HCT116 (cell line): ENCODE results near the gene CYBA. TPM values are rescaled to one million over a fixed set of nuclear protein-coding genes. Genes with fewer than 3 reads are reported as not detected.

Source experiments
- ATAC-seq: fragments of 200-7000 bp; cut with Tn5 transposase; 2 replicates; pipeline ENCODE4 v1.9.1; 2020; ENCODE audit warnings: mild to moderate bottlenecking, moderate library complexity
- BruUV-seq: library from RNA; stranded (reverse); fragments of 400-500 nt; replicated peaks from 2 replicates; lab custom pipeline; 2021; lab: Mats Ljungman, UMichigan
- CTCF ChIA-PET: fragments of 300-600 bp; sonication (Branson Sonifier 250); formaldehyde crosslinking; loops from one replicate; lab custom pipeline; 2021; ENCODE audit warnings: antibody characterized with exemption; lab: Charles Lee
- POLR2A ChIA-PET: fragments of 300-600, 350-600 bp; sonication (Branson Sonifier 250); formaldehyde crosslinking; loops from one replicate; lab custom pipeline; 2021; ENCODE audit warnings: antibody characterized with exemption; lab: Charles Lee
- RAD21 ChIA-PET, 2 experiments: fragments of 300-600 bp; sonication (Branson Sonifier 250); formaldehyde crosslinking; loops; one replicate each; lab custom pipeline; 2023; ENCODE audit warnings: low total read pairs in 2 of 2; ENCODE audit not compliant: uncharacterized antibody in 2 of 2, unreplicated experiment in 2 of 2, low non-redundant PET in 1 of 2; lab: Charles Lee
- DNase-seq: peaks from one replicate; pipeline ENCODE4 v3.0.0-alpha.2; 2010; ENCODE audit warnings: low read depth, low spot score
- H2AFZ ChIP-seq: fragments of 200-600 bp; shearing (Covaris generic), sonication (generic); 2 replicates; pipeline ENCODE4 v1.6.1; 2017; ENCODE audit warnings: low read depth, mixed run types, mixed read lengths, antibody characterized with exemption, low read length; ENCODE audit not compliant: poor library complexity, severe bottlenecking
- H3K27ac ChIP-seq: 2 replicates; pipeline ENCODE4 v1.5.1; 2012; ENCODE audit warnings: low read depth, low read length
- H3K27me3 ChIP-seq: fragments of 200-600 bp; sonication (generic); 2 replicates; pipeline ENCODE4 v1.6.1; 2016; ENCODE audit warnings: mixed run types, low read length, mixed read lengths; ENCODE audit not compliant: insufficient read depth
- H3K36me3 ChIP-seq, 2 experiments: fragments of 200-500 bp in 1 of 2; fragments of 200-600 bp in 1 of 2; sonication (Bioruptor generic) in 1 of 2; sonication (generic) in 1 of 2; 2 replicates each; pipeline versions ENCODE4 v1.5.1 to v1.6.1; 2014 to 2016; ENCODE audit warnings: low read length in 2 of 2, inconsistent platforms in 1 of 2, mixed read lengths in 1 of 2, mixed run types in 1 of 2; ENCODE audit not compliant: insufficient read depth in 2 of 2, control insufficient read depth in 1 of 2
- H3K4me1 ChIP-seq, 2 experiments: fragments of 200-600 bp in 1 of 2; sonication (generic) in 1 of 2; 2 replicates each; pipeline versions ENCODE4 v1.5.1 to v1.6.1; 2012 to 2017; ENCODE audit warnings: low read length in 2 of 2, inconsistent platforms in 1 of 2, mild to moderate bottlenecking in 1 of 2, mixed read lengths in 1 of 2, mixed run types in 1 of 2, moderate library complexity in 1 of 2; ENCODE audit not compliant: insufficient read depth in 2 of 2, control insufficient read depth in 1 of 2
- H3K4me2 ChIP-seq: fragments of 200-600 bp; sonication (generic); 2 replicates; pipeline ENCODE4 v1.6.1; 2017; ENCODE audit warnings: mixed run types, low read length, mixed read lengths
- H3K4me3 ChIP-seq, 2 experiments: fragments of 200-600 bp in 1 of 2; sonication (generic) in 1 of 2; replicated peaks in 1 of 2; 2 replicates each; pipeline ENCODE4 v1.5.1; 2011 to 2016; ENCODE audit warnings: low read length in 2 of 2, control low read depth in 1 of 2, low read depth in 1 of 2, mild to moderate bottlenecking in 1 of 2, mixed read lengths in 1 of 2, mixed run types in 1 of 2
- H3K79me2 ChIP-seq: fragments of 200-600 bp; sonication (generic); 2 replicates; pipeline ENCODE4 v1.6.1; 2017; ENCODE audit warnings: mild to moderate bottlenecking, mixed run types, low read length, moderate library complexity, mixed read lengths; ENCODE audit not compliant: insufficient read depth
- H3K9ac ChIP-seq: fragments of 200-600 bp; sonication (generic); 2 replicates; pipeline ENCODE4 v1.6.1; 2016; ENCODE audit warnings: low read length, mixed read lengths
- H3K9me2 ChIP-seq: fragments of 200-600 bp; sonication (generic), shearing (Covaris generic); 2 replicates; pipeline ENCODE4 v1.6.1; 2017; ENCODE audit warnings: mixed run types, mild to moderate bottlenecking, moderate library complexity; ENCODE audit not compliant: insufficient read depth
- H3K9me3 ChIP-seq, 2 experiments: fragments of 200-500 bp in 1 of 2; fragments of 200-600 bp in 1 of 2; sonication (Bioruptor generic) in 1 of 2; sonication (generic) in 1 of 2; 2 replicates each; pipeline ENCODE4 v1.6.1; 2014 to 2017; ENCODE audit warnings: low read length in 2 of 2, mixed read lengths in 2 of 2, inconsistent platforms in 1 of 2, low read depth in 1 of 2, mild to moderate bottlenecking in 1 of 2, mixed run types in 1 of 2, moderate library complexity in 1 of 2; ENCODE audit not compliant: control insufficient read depth in 1 of 2, insufficient read depth in 1 of 2
- H4K20me1 ChIP-seq: fragments of 200-600 bp; sonication (generic), shearing (Covaris generic); 2 replicates; pipeline ENCODE4 v1.6.1; 2017; ENCODE audit warnings: mixed run types, mild to moderate bottlenecking, moderate library complexity; ENCODE audit not compliant: insufficient read depth
- ELF1 ChIP-seq: IDR thresholded peaks from 2 replicates; pipeline ENCODE4 v1.6.1; 2012; ENCODE audit warnings: low read depth, borderline replicate concordance
- EZH2 ChIP-seq: fragments of 200-600 bp; sonication (generic); IDR thresholded peaks from 2 replicates; pipeline ENCODE4 v1.6.1; 2017; ENCODE audit warnings: antibody characterized with exemption, mixed run types
- EZH2phosphoT487 ChIP-seq: fragments of 200-600 bp; IDR thresholded peaks from 2 replicates; pipeline ENCODE4 v1.6.1; 2018; ENCODE audit warnings: antibody characterized with exemption, borderline replicate concordance
- FOSL1 ChIP-seq: IDR thresholded peaks from 2 replicates; pipeline ENCODE4 v1.6.1; 2012; ENCODE audit warnings: low read depth
- POLR2AphosphoS5 ChIP-seq: IDR thresholded peaks from 2 replicates; pipeline ENCODE4 v1.6.1; 2011; ENCODE audit warnings: mild to moderate bottlenecking, low read depth, low read length, moderate library complexity
- RAD21 ChIP-seq: IDR thresholded peaks from 2 replicates; pipeline ENCODE4 v1.6.1; 2012; ENCODE audit warnings: low read depth, mild to moderate bottlenecking
- SRF ChIP-seq: IDR thresholded peaks from 2 replicates; pipeline ENCODE4 v1.6.1; 2012; ENCODE audit warnings: low read depth
- TCF7L2 ChIP-seq: IDR thresholded peaks from 2 replicates; pipeline ENCODE4 v1.7.0; 2011; ENCODE audit warnings: borderline replicate concordance, inconsistent platforms; ENCODE audit not compliant: insufficient read depth, insufficient read length; ENCODE audit errors: extremely low read depth
- ZFX ChIP-seq: fragments of 450-650 bp; IDR thresholded peaks from 2 replicates; pipeline ENCODE4 v1.6.1; 2017
- ZNF274 ChIP-seq: fragments of 200-500 bp; sonication (Bioruptor generic); IDR thresholded peaks from 2 replicates; pipeline ENCODE4 v1.6.1; 2014; ENCODE audit warnings: mild to moderate bottlenecking, low read depth, low read length, inconsistent platforms
- intact Hi-C: fragments of 100-400 bp; cut with micrococcal nuclease; formaldehyde crosslinking; loops from 2 replicates; pipeline ENCODE4 v1.10.0; 2022
- total RNA-seq: library from RNA; stranded (reverse); gene quantifications from one replicate; pipeline ENCODE4 v1.2.1, GENCODE V29; 2021; ENCODE audit not compliant: unreplicated experiment
- TF ChIP-seq, protein P1 (sequence below), 3 experiments: fragments of 200-600 bp in 1 of 3; sonication (generic) in 1 of 3; IDR thresholded peaks in 2 of 3; conservative IDR thresholded peaks in 1 of 3; 2 replicates each; pipeline ENCODE4 v1.5.1; 2012 to 2017; ENCODE audit warnings: low read depth in 2 of 3, low read length in 2 of 3, antibody characterized with exemption in 1 of 3, borderline replicate concordance in 1 of 3, control low read depth in 1 of 3, mild to moderate bottlenecking in 1 of 3, mixed read lengths in 1 of 3, mixed run types in 1 of 3, moderate library complexity in 1 of 3; ENCODE audit not compliant: insufficient read depth in 1 of 3
- TF ChIP-seq, protein P2 (sequence below): IDR thresholded peaks from 2 replicates; pipeline ENCODE4 v1.6.1; 2012; ENCODE audit warnings: low read depth
- TF ChIP-seq, protein P3 (sequence below): IDR thresholded peaks from 2 replicates; pipeline ENCODE4 v1.6.1; 2011; ENCODE audit warnings: mild to moderate bottlenecking, low read length, moderate library complexity; ENCODE audit not compliant: insufficient replicate concordance; ENCODE audit errors: extremely low read depth

Gene CYBA
- total RNA-seq, 1 experiment from 2014 or later = 321 TPM

DNA sequence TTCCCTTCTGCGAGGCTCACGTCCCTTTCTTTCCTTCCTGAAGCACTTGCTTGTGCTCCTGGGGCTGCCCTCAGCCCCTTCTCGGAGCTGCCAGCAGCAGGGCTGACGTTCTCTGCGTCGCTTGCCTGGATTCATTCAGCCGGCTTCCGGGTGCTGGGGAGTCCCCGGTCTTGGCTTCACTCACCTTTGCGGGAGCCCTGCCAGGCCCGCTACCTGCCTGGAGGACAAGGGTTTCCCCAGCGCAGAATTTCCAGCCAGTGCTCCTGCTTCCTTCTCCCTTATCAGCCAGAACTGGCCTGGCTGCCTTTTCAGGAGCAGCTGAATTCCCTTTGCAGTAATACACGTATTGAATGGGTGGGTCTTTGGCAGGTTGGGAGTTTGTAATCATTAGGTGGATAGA is 34.5 kb downstream of the CYBA start:
- no peaks in the 10 kb centered on the region for H3K9me3 ChIP-seq
- no peaks in the 10 kb centered on the region for H3K27me3 ChIP-seq
- H3K36me3 ChIP-seq = peaks cover 19 to 40% of the 10 kb centered on the region in 2 experiments; a peak in 3 of 4 replicates
- CTCF ChIA-PET = no interaction called here
- no TSS peak for BruUV-seq
- H3K4me1 ChIP-seq = no peaks in the 10 kb centered on the region
- peaks cover 9% of the 10 kb centered on the region; the same call in 1 of the 2 replicates for H4K20me1 ChIP-seq
- no peak overlapping the region for H3K27ac ChIP-seq
- RAD21 ChIA-PET = no interaction called here
- no peak overlapping the region for H3K4me3 ChIP-seq
- no peaks in the 10 kb centered on the region for H3K9me2 ChIP-seq
- H3K9ac ChIP-seq = no peak overlapping the region
- POLR2A ChIA-PET = no interaction called here
- intact Hi-C loops = no loop called here
- DNase-seq (no peak), ATAC-seq (no peak)
- H2AFZ ChIP-seq = no peak overlapping the region
- H3K4me2 ChIP-seq = no peak overlapping the region
- TF ChIP-seq, protein P1, sequence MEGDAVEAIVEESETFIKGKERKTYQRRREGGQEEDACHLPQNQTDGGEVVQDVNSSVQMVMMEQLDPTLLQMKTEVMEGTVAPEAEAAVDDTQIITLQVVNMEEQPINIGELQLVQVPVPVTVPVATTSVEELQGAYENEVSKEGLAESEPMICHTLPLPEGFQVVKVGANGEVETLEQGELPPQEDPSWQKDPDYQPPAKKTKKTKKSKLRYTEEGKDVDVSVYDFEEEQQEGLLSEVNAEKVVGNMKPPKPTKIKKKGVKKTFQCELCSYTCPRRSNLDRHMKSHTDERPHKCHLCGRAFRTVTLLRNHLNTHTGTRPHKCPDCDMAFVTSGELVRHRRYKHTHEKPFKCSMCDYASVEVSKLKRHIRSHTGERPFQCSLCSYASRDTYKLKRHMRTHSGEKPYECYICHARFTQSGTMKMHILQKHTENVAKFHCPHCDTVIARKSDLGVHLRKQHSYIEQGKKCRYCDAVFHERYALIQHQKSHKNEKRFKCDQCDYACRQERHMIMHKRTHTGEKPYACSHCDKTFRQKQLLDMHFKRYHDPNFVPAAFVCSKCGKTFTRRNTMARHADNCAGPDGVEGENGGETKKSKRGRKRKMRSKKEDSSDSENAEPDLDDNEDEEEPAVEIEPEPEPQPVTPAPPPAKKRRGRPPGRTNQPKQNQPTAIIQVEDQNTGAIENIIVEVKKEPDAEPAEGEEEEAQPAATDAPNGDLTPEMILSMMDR (IDR thresholded peaks at IDR 0.05 in 2 of 3, conservative IDR thresholded peaks at IDR 0.05 in 1 of 3; ENCODE audit: borderline replicate concordance in 1 of 3, insufficient read depth in 1 of 3, low read depth in 2 of 3, low read length in 2 of 3) = no peak
- TF ChIP-seq ZFX (no peak), ELF1 (no peak), RAD21 (no peak), EZH2 (no peak), ZNF274 (no peak), SRF (no peak), POLR2AphosphoS5 (no peak), TCF7L2 (no peak), FOSL1 (no peak), EZH2phosphoT487 (no peak)
- TF ChIP-seq, protein P2, sequence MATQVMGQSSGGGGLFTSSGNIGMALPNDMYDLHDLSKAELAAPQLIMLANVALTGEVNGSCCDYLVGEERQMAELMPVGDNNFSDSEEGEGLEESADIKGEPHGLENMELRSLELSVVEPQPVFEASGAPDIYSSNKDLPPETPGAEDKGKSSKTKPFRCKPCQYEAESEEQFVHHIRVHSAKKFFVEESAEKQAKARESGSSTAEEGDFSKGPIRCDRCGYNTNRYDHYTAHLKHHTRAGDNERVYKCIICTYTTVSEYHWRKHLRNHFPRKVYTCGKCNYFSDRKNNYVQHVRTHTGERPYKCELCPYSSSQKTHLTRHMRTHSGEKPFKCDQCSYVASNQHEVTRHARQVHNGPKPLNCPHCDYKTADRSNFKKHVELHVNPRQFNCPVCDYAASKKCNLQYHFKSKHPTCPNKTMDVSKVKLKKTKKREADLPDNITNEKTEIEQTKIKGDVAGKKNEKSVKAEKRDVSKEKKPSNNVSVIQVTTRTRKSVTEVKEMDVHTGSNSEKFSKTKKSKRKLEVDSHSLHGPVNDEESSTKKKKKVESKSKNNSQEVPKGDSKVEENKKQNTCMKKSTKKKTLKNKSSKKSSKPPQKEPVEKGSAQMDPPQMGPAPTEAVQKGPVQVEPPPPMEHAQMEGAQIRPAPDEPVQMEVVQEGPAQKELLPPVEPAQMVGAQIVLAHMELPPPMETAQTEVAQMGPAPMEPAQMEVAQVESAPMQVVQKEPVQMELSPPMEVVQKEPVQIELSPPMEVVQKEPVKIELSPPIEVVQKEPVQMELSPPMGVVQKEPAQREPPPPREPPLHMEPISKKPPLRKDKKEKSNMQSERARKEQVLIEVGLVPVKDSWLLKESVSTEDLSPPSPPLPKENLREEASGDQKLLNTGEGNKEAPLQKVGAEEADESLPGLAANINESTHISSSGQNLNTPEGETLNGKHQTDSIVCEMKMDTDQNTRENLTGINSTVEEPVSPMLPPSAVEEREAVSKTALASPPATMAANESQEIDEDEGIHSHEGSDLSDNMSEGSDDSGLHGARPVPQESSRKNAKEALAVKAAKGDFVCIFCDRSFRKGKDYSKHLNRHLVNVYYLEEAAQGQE = no peak
- TF ChIP-seq, protein P3, sequence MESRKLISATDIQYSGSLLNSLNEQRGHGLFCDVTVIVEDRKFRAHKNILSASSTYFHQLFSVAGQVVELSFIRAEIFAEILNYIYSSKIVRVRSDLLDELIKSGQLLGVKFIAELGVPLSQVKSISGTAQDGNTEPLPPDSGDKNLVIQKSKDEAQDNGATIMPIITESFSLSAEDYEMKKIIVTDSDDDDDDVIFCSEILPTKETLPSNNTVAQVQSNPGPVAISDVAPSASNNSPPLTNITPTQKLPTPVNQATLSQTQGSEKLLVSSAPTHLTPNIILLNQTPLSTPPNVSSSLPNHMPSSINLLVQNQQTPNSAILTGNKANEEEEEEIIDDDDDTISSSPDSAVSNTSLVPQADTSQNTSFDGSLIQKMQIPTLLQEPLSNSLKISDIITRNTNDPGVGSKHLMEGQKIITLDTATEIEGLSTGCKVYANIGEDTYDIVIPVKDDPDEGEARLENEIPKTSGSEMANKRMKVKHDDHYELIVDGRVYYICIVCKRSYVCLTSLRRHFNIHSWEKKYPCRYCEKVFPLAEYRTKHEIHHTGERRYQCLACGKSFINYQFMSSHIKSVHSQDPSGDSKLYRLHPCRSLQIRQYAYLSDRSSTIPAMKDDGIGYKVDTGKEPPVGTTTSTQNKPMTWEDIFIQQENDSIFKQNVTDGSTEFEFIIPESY = no peak
- peaks cover 88% of the 10 kb centered on the region for H3K79me2 ChIP-seq
